ENCODE measurements around the gene PCID2. TPM values are rescaled to one million over a fixed set of nuclear protein-coding genes. Genes with fewer than 3 reads are reported as not detected.

Gene PCID2
- total and polyA plus RNA-seq, 2 donors (not counting 1 experiment from before 2014, with no cell fraction given): 52.2 to 61.1 TPM

GRCh38 chr13:113231306-113232207, 23.1 kb upstream of the PCID2 start:
- Histone ChIP-seq H3K79me2 (ENCODE audit: control insufficient read depth, insufficient read depth, low read length) (no peaks in the 10 kb centered on the region), H3K4me2 (replicated peaks; ENCODE audit: low read depth, low read length, poor library complexity, severe bottlenecking) (no peak overlapping the region), H3K9me3 (ENCODE audit: control extremely low read depth in 1 of 3, control insufficient read depth in 2 of 3, insufficient read depth in 1 of 3, low read length in 2 of 3) (no peaks in the 10 kb centered on the region), H2AFZ (ENCODE audit: insufficient read depth, low read depth, low read length, poor library complexity, severe bottlenecking) (no peak overlapping the region), H3K4me1 (ENCODE audit: control insufficient read depth in 2 of 2, insufficient read depth in 2 of 2, low read length in 2 of 2) (no peaks in the 10 kb centered on the region), H3K4me3 (ENCODE audit: control extremely low read depth in 1 of 5, extremely low read depth in 1 of 5, insufficient read depth in 1 of 5, low read depth in 2 of 5, low read length in 4 of 5) (no peak overlapping the region), H3K36me3 (replicated peaks in 1 of 2; ENCODE audit: control extremely low read depth in 1 of 2, control insufficient read depth in 1 of 2, extremely low read depth in 1 of 2, insufficient read depth in 2 of 2, low read length in 1 of 2) (peaks cover 0 to 58% of the 10 kb centered on the region in 2 experiments), H3K9ac (ENCODE audit: low read length) (no peak overlapping the region), H3K27me3 (replicated peaks in 1 of 4; ENCODE audit: control extremely low read depth in 1 of 4, control insufficient read depth in 3 of 4, insufficient read depth in 4 of 4, low read length in 3 of 4) (no peaks in the 10 kb centered on the region), H3K27ac (ENCODE audit: low read length in 2 of 2) (no peak overlapping the region), H4K20me1 (ENCODE audit: control insufficient read depth, insufficient read depth, low read length, poor library complexity, severe bottlenecking) (no peaks in the 10 kb centered on the region)
- TF ChIP-seq EZH2 (IDR thresholded peaks at IDR 0.05; ENCODE audit: borderline replicate concordance, insufficient read depth, low read depth, low read length, poor library complexity, severe bottlenecking) (no peak), CTCF (IDR thresholded peaks at IDR 0.05) (no peak)
- no peak for DNase-seq
- no peaks in the 10 kb centered on the region for H3K9me3 Mint-ChIP-seq (ENCODE audit: insufficient read depth)
- H3K4me1 Mint-ChIP-seq: no peaks in the 10 kb centered on the region
- intact Hi-C loops (cut with micrococcal nuclease): no loop called here
- no peak for ATAC-seq (ENCODE audit: low read depth)
- no peaks in the 10 kb centered on the region for H3K27me3 Mint-ChIP-seq
- 91% methylated on average over 11 of the region's 14 CpGs for WGBS (ENCODE audit: insufficient coverage)
- POLR2A ChIA-PET: no interaction called here
- H3K27ac Mint-ChIP-seq: no peak overlapping the region
- CTCF ChIA-PET: no interaction called here
- H3K4me3 Mint-ChIP-seq: no peak overlapping the region

- Mint-ChIP-seq H3K27me3 (no peaks in the 10 kb centered on the region), H3K9me3 (ENCODE audit: insufficient read depth) (no peaks in the 10 kb centered on the region)
Measured at GRCh38 chr13:113229791-113230190, 21.3 kb upstream of the PCID2 start.

More at GRCh38 chr13:113229791-113230190, 21.3 kb upstream of the PCID2 start:
- intact Hi-C loops (cut with micrococcal nuclease): no loop called here
- no peaks in the 10 kb centered on the region for H3K9me3 ChIP-seq (ENCODE audit: control extremely low read depth in 1 of 3, control insufficient read depth in 2 of 3, insufficient read depth in 1 of 3, low read length in 2 of 3)
- no peaks in the 10 kb centered on the region for H3K27me3 ChIP-seq (replicated peaks in 1 of 4; ENCODE audit: control extremely low read depth in 1 of 4, control insufficient read depth in 3 of 4, insufficient read depth in 4 of 4, low read length in 3 of 4)
- no peak overlapping the region for H3K4me3 ChIP-seq (ENCODE audit: control extremely low read depth in 1 of 5, extremely low read depth in 1 of 5, insufficient read depth in 1 of 5, low read depth in 2 of 5, low read length in 4 of 5)
- H3K4me3 Mint-ChIP-seq: no peak overlapping the region
- no peak overlapping the region for H3K9ac ChIP-seq (ENCODE audit: low read length)
- H3K79me2 ChIP-seq (ENCODE audit: control insufficient read depth, insufficient read depth, low read length): peaks cover under 1% of the 10 kb centered on the region
- ChIA-PET CTCF (no interaction called here), POLR2A (no interaction called here)
- H3K27ac ChIP-seq (ENCODE audit: low read length in 2 of 2): no peak overlapping the region
- H3K4me1 Mint-ChIP-seq: no peaks in the 10 kb centered on the region
- WGBS (ENCODE audit: insufficient coverage): 98% methylated on average over 18 of the region's 20 CpGs
- no peak overlapping the region for H3K27ac Mint-ChIP-seq
- no peak overlapping the region for H2AFZ ChIP-seq (ENCODE audit: insufficient read depth, low read depth, low read length, poor library complexity, severe bottlenecking)
- peaks cover 0 to 68% of the 10 kb centered on the region in 2 experiments for H3K36me3 ChIP-seq (replicated peaks in 1 of 2; ENCODE audit: control extremely low read depth in 1 of 2, control insufficient read depth in 1 of 2, extremely low read depth in 1 of 2, insufficient read depth in 2 of 2, low read length in 1 of 2)
- H4K20me1 ChIP-seq (ENCODE audit: control insufficient read depth, insufficient read depth, low read length, poor library complexity, severe bottlenecking): peaks cover 15% of the 10 kb centered on the region
- DNase-seq (no peak), ATAC-seq (ENCODE audit: low read depth) (no peak)
- H3K4me1 ChIP-seq (ENCODE audit: control insufficient read depth in 2 of 2, insufficient read depth in 2 of 2, low read length in 2 of 2): no peaks in the 10 kb centered on the region
- TF ChIP-seq EZH2 (IDR thresholded peaks at IDR 0.05; ENCODE audit: borderline replicate concordance, insufficient read depth, low read depth, low read length, poor library complexity, severe bottlenecking) (no peak), CTCF (IDR thresholded peaks at IDR 0.05) (no peak)
- no peak overlapping the region for H3K4me2 ChIP-seq (replicated peaks; ENCODE audit: low read depth, low read length, poor library complexity, severe bottlenecking)
